Lower leg skin (tissue), 4 donors: ENCODE results near the gene PAWR. TPM values are rescaled to one million over a fixed set of nuclear protein-coding genes. Genes with fewer than 3 reads are reported as not detected.

Source experiments
- DNase-seq, 2 donors: peaks; one replicate each; pipeline ENCODE4 v3.0.0-alpha.2; 2019; ENCODE audit warnings: low spot score in 2 of 2
- H3K4me3 ChIP-seq: fragments of 200-600 bp; sonication (generic); 2 replicates; pipeline ENCODE4 v1.5.1; 2017; ENCODE audit warnings: mild to moderate bottlenecking, low read depth; ENCODE audit not compliant: poor library complexity, severe bottlenecking
- CTCF ChIP-seq, 3 donors: fragments of 450-650 bp; IDR thresholded peaks; one replicate each; pipeline ENCODE4 v1.5.1; 2016; ENCODE audit warnings: antibody characterized with exemption in 3 of 3, mild to moderate bottlenecking in 3 of 3, moderate library complexity in 2 of 3
- POLR2A ChIP-seq, 2 donors: fragments of 450-650 bp; IDR thresholded peaks; one replicate each; pipeline ENCODE4 v1.6.1; 2016 to 2017; ENCODE audit warnings: antibody characterized with exemption in 2 of 2, mild to moderate bottlenecking in 1 of 2, moderate library complexity in 1 of 2
- WGBS, 2 donors: methylation state at CpG; one replicate each; pipeline ENCODE4 v1.1.5; 2018; 5-methylcytosine and 5-hydroxymethylcytosine counted together
- intact Hi-C: fragments of 100-400 bp; cut with DNase I; formaldehyde crosslinking; loops from one replicate; pipeline ENCODE4 v1.15.0; 2023; ENCODE audit warnings: low total_unique reads
- total RNA-seq, 4 donors: library from RNA; depleted of rRNA; stranded (reverse); fragments of >200 nt; gene quantifications; one replicate each; pipeline ENCODE4 v1.1.0, GENCODE V29; 2016

The PAWR gene
- total RNA-seq, 4 donors from 2014 or later: 53.6 to 115 (median 65.6) TPM

- no peak for DNase-seq
- no peak for TF ChIP-seq CTCF (IDR thresholded peaks at IDR 0.05)
- no peak for TF ChIP-seq POLR2A (IDR thresholded peaks at IDR 0.05)
- no peak overlapping the region for H3K4me3 ChIP-seq
- intact Hi-C loops: no loop called here
- 91 to 95% methylated on average over 1 of the region's 1 CpG for WGBS, 2 donors
Observed at GRCh38 chr12:79662046-79662811, 28.5 kb downstream of the PAWR start.

GRCh38 chr12:79661629-79662028, 29.1 kb downstream of the PAWR start:
- TF ChIP-seq POLR2A (IDR thresholded peaks at IDR 0.05): no peak
- intact Hi-C loops: no loop called here
- DNase-seq: no peak
- no peak overlapping the region for H3K4me3 ChIP-seq

- intact Hi-C loops: no loop called here
- 20 to 38% methylated on average over 1 of the region's 1 CpG for WGBS, 2 donors
- no peak for DNase-seq
- no peak overlapping the region for H3K4me3 ChIP-seq
- TF ChIP-seq POLR2A (IDR thresholded peaks at IDR 0.05) (no peak), CTCF (IDR thresholded peaks at IDR 0.05) (no peak)
Observed at GRCh38 chr12:79659961-79660431, 30.8 kb downstream of the PAWR start.

- no peak for DNase-seq
- TF ChIP-seq POLR2A (IDR thresholded peaks at IDR 0.05): no peak
- no peak for TF ChIP-seq CTCF (IDR thresholded peaks at IDR 0.05)
- intact Hi-C loops: no loop called here
- no peak overlapping the region for H3K4me3 ChIP-seq
- WGBS, 2 donors: 63 to 64% methylated on average over 1 of the region's 1 CpG
Observed at GRCh38 chr12:79658221-79658620, 32.5 kb downstream of the PAWR start.

- no peak for DNase-seq
- H3K4me3 ChIP-seq: no peak overlapping the region
- 94 to 95% methylated on average over 7 of the region's 7 CpGs for WGBS, 2 donors
- no peak for TF ChIP-seq POLR2A (IDR thresholded peaks at IDR 0.05)
- TF ChIP-seq CTCF (IDR thresholded peaks at IDR 0.05): no peak
- intact Hi-C loops: no loop called here
Observed at GRCh38 chr12:79657136-79657535, 33.6 kb downstream of the PAWR start.

GRCh38 chr12:79655036-79655435, 35.7 kb downstream of the PAWR start:
- intact Hi-C loops: no loop called here
- no peak for DNase-seq
- H3K4me3 ChIP-seq: no peak overlapping the region
- TF ChIP-seq CTCF (IDR thresholded peaks at IDR 0.05) (no peak), POLR2A (IDR thresholded peaks at IDR 0.05) (no peak)
- 83 to 87% methylated on average over 2 of the region's 2 CpGs for WGBS, 2 donors
